ENCODE results near the gene HSPG2. TPM values are rescaled to one million over a fixed set of nuclear protein-coding genes. Genes with fewer than 3 reads are reported as not detected.

The HSPG2 gene
- polyA plus RNA-seq, 2 donors, result 37.6 to 55.0 TPM

DNA sequence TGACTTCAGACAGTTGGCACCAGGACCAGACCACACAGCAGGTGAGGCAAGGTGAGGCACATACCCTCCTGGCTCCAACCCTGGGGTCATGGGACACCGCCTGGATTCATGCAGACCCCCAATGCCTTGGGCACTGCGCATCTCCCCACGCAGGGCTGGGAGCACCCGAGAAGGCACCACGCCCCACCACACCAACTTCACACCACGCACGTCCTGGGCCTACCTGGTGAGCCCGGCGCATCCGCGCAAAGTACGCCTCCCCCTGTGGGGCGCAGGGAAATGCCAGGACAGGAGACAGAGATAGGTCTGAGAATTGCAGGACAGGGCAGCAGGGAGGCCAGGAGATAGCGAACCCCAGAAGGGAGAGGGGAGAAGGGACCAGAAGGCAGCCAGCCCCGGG, 66.5 kb downstream of the HSPG2 start:
- Histone ChIP-seq H3K27ac (ENCODE audit: low read depth in 2 of 2, low read length in 1 of 2) (peak overlapping the region in 1 of 2 donors; percentile 49), H3K4me1 (ENCODE audit: control insufficient read depth in 2 of 2, insufficient read depth in 2 of 2, low read length in 1 of 2) (peaks cover 12 to 15% of the 10 kb centered on the region in 2 donors), H3K27me3 (ENCODE audit: control insufficient read depth in 1 of 2, insufficient read depth in 2 of 2, low read length in 2 of 2) (no peaks in the 10 kb centered on the region), H3K36me3 (ENCODE audit: control insufficient read depth in 2 of 2, insufficient read depth in 2 of 2, low read length in 1 of 2) (peaks cover 11 to 31% of the 10 kb centered on the region in 2 donors), H3K9me3 (ENCODE audit: control insufficient read depth in 2 of 2, insufficient read depth in 1 of 2, low read depth in 1 of 2, low read length in 1 of 2) (no peaks in the 10 kb centered on the region), H3K4me3 (ENCODE audit: low read depth in 1 of 2, low read length in 2 of 2) (no peak overlapping the region)
- WGBS, 2 donors, result 82 to 90% methylated on average over 15 of the region's 15 CpGs

DNA sequence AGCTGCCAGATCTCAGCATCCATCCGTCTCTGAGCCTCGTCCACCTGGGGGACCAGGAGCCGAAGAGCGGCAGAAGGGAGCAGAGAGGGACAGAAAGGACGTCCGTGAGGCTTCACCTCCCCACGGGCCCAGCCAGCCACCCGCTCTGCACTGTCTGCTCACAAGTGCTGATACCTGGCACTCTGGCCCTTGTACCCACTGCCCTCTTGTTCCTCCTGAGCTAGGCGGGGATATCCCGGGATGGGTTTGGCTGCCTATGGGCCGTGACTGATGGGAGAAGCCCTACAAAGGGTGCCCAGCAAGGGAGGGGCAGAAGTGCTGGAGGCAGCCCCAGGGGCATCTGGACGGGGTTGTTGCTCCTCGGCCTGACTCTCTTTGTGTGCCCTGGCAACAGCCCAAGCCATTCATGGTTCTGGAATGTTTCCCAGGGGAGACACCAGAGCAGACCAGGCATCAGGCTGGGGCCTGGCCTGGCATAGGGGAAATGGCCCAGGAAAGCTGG, 67.4 kb downstream of the HSPG2 start:
- 42 to 60% methylated on average over 13 of the region's 13 CpGs for WGBS, 2 donors
- Histone ChIP-seq H3K36me3 (ENCODE audit: control insufficient read depth in 2 of 2, insufficient read depth in 2 of 2, low read length in 1 of 2) (peaks cover 8 to 29% of the 10 kb centered on the region in 2 donors), H3K4me3 (ENCODE audit: low read depth in 1 of 2, low read length in 2 of 2) (no peak overlapping the region), H3K9me3 (ENCODE audit: control insufficient read depth in 2 of 2, insufficient read depth in 1 of 2, low read depth in 1 of 2, low read length in 1 of 2) (no peaks in the 10 kb centered on the region), H3K27ac (ENCODE audit: low read depth in 2 of 2, low read length in 1 of 2) (peak overlapping the region; percentile 49 to 79), H3K27me3 (ENCODE audit: control insufficient read depth in 1 of 2, insufficient read depth in 2 of 2, low read length in 2 of 2) (no peaks in the 10 kb centered on the region), H3K4me1 (ENCODE audit: control insufficient read depth in 2 of 2, insufficient read depth in 2 of 2, low read length in 1 of 2) (peaks cover 12 to 15% of the 10 kb centered on the region in 2 donors)

DNA sequence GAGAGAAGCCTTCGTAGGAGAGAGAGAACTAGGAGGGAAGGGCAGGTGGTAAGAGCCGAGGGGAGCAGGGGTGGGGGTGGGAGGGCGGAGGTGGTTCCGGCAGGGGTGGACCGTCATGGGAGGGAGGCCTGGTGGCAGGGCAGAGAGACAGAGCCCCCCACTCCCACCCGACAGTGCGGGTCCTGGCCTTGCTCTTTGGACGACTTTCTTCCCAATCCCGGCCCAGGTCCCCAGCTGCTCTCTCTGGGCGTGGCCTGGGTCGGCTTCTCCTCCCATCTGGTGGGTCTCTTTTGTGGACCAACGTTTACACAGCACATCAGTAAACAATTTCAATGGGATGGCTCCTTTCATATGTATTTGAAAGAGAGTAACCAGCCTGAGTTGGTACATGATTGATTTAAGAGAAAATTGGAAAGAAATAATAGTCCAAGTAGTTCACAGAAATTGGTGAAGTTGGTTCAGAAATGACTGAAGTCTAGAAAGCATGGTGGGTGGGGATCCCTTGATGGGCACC, 68.1 kb downstream of the HSPG2 start:
- H3K27ac ChIP-seq (ENCODE audit: low read depth in 2 of 2, low read length in 1 of 2), result peak overlapping the region; percentile 43 to 49
- WGBS, 2 donors, result 81 to 86% methylated on average over 11 to 12 of the region's 12 CpGs

DNA sequence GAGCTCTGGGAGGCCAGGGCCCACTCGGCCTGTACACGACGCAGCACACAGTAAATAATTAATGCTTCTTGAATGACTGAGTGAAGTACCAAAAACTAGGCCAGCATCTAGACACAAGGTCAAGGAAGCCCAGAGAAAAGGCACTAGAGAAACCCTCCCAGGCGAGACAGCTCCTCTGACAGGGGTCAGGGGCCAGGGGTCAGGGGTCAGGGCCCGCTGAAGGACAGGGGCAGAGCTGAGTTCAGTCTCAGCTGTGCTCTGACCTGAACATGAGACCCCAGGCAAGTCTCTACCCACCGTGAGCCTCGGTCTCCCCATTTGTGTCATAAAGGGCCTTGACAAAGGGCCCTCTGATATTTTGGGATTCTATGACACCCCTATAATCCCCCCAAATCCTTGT, 68.6 kb downstream of the HSPG2 start:
- Histone ChIP-seq H3K4me1 (ENCODE audit: control insufficient read depth in 2 of 2, insufficient read depth in 2 of 2, low read length in 1 of 2) (peaks cover 12 to 15% of the 10 kb centered on the region in 2 donors), H3K36me3 (ENCODE audit: control insufficient read depth in 2 of 2, insufficient read depth in 2 of 2, low read length in 1 of 2) (peaks cover 4 to 31% of the 10 kb centered on the region in 2 donors), H3K4me3 (ENCODE audit: low read depth in 1 of 2, low read length in 2 of 2) (no peak overlapping the region), H3K9me3 (ENCODE audit: control insufficient read depth in 2 of 2, insufficient read depth in 1 of 2, low read depth in 1 of 2, low read length in 1 of 2) (no peaks in the 10 kb centered on the region), H3K27ac (ENCODE audit: low read depth in 2 of 2, low read length in 1 of 2) (peak overlapping the region in 1 of 2 donors; percentile 18), H3K27me3 (ENCODE audit: control insufficient read depth in 1 of 2, insufficient read depth in 2 of 2, low read length in 2 of 2) (no peaks in the 10 kb centered on the region)
- WGBS, 2 donors, result 86 to 90% methylated on average over 7 of the region's 7 CpGs

More for the DNA sequence above, 68.1 kb downstream of the HSPG2 start:
- peaks cover 12 to 15% of the 10 kb centered on the region in 2 donors for H3K4me1 ChIP-seq (ENCODE audit: control insufficient read depth in 2 of 2, insufficient read depth in 2 of 2, low read length in 1 of 2)
- H3K36me3 ChIP-seq (ENCODE audit: control insufficient read depth in 2 of 2, insufficient read depth in 2 of 2, low read length in 1 of 2), result peaks cover 8 to 29% of the 10 kb centered on the region in 2 donors
- no peaks in the 10 kb centered on the region for H3K9me3 ChIP-seq (ENCODE audit: control insufficient read depth in 2 of 2, insufficient read depth in 1 of 2, low read depth in 1 of 2, low read length in 1 of 2)
- no peak overlapping the region for H3K4me3 ChIP-seq (ENCODE audit: low read depth in 1 of 2, low read length in 2 of 2)
- H3K27me3 ChIP-seq (ENCODE audit: control insufficient read depth in 1 of 2, insufficient read depth in 2 of 2, low read length in 2 of 2), result no peaks in the 10 kb centered on the region

DNA sequence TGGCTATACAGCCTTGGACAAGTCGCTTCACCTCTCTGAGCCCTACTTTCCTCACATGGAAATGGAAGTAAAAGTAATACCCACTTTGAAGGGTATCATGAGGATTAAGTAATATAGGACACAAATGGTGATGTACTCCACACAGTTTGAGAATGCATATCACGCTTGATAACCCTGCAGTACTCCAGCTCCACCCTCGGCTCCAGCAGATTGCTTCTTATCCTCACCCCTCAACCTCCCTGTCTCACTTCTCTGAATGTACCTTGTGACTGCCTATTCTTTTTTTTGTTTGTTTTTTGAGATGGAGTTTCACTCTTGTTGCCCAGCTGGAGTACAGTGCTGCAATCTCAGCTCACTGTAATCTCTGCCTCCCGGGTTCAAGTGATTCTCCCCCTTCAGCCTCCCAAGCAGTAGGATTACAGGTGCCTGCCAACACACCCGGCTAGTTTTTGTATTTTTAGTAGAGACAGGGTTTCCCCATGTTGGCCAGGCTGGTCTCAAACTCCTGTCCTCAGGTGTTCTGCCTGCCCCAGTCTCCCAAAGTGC, 69.6 kb downstream of the HSPG2 start:
- Histone ChIP-seq H3K27me3 (ENCODE audit: control insufficient read depth in 1 of 2, insufficient read depth in 2 of 2, low read length in 2 of 2) (no peaks in the 10 kb centered on the region), H3K27ac (ENCODE audit: low read depth in 2 of 2, low read length in 1 of 2) (no peak overlapping the region), H3K4me3 (ENCODE audit: low read depth in 1 of 2, low read length in 2 of 2) (no peak overlapping the region), H3K4me1 (ENCODE audit: control insufficient read depth in 2 of 2, insufficient read depth in 2 of 2, low read length in 1 of 2) (peaks cover 12 to 15% of the 10 kb centered on the region in 2 donors), H3K36me3 (ENCODE audit: control insufficient read depth in 2 of 2, insufficient read depth in 2 of 2, low read length in 1 of 2) (peaks cover 0 to 27% of the 10 kb centered on the region in 2 donors), H3K9me3 (ENCODE audit: control insufficient read depth in 2 of 2, insufficient read depth in 1 of 2, low read depth in 1 of 2, low read length in 1 of 2) (no peaks in the 10 kb centered on the region)
- WGBS, 2 donors, result 75 to 86% methylated on average over 5 of the region's 5 CpGs

DNA sequence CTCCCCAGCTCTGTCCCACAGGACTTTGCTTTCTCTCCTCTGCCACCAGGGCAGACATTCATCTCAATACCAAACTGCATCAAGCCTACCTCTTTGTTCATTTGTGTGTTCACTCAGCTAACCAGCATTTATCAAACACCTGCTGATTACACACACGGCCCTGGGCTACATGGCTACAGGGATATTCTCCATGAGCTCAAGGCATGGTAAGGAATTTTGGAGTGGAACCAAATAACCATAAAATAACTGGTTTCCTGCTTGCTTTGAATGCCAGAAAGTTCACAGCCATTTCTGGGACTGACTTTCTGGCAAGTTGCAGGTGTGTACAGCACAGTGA, 70.4 kb downstream of the HSPG2 start:
- no peaks in the 10 kb centered on the region for H3K9me3 ChIP-seq (ENCODE audit: control insufficient read depth in 2 of 2, insufficient read depth in 1 of 2, low read depth in 1 of 2, low read length in 1 of 2)
- H3K4me1 ChIP-seq (ENCODE audit: control insufficient read depth in 2 of 2, insufficient read depth in 2 of 2, low read length in 1 of 2), result peaks cover 12 to 19% of the 10 kb centered on the region in 2 donors
- no peak overlapping the region for H3K27ac ChIP-seq (ENCODE audit: low read depth in 2 of 2, low read length in 1 of 2)
- peaks cover 0 to 22% of the 10 kb centered on the region in 2 donors for H3K36me3 ChIP-seq (ENCODE audit: control insufficient read depth in 2 of 2, insufficient read depth in 2 of 2, low read length in 1 of 2)
- 44 to 47% methylated on average over 1 of the region's 1 CpG for WGBS, 2 donors
- H3K27me3 ChIP-seq (ENCODE audit: control insufficient read depth in 1 of 2, insufficient read depth in 2 of 2, low read length in 2 of 2), result no peaks in the 10 kb centered on the region
- no peak overlapping the region for H3K4me3 ChIP-seq (ENCODE audit: low read depth in 1 of 2, low read length in 2 of 2)

DNA sequence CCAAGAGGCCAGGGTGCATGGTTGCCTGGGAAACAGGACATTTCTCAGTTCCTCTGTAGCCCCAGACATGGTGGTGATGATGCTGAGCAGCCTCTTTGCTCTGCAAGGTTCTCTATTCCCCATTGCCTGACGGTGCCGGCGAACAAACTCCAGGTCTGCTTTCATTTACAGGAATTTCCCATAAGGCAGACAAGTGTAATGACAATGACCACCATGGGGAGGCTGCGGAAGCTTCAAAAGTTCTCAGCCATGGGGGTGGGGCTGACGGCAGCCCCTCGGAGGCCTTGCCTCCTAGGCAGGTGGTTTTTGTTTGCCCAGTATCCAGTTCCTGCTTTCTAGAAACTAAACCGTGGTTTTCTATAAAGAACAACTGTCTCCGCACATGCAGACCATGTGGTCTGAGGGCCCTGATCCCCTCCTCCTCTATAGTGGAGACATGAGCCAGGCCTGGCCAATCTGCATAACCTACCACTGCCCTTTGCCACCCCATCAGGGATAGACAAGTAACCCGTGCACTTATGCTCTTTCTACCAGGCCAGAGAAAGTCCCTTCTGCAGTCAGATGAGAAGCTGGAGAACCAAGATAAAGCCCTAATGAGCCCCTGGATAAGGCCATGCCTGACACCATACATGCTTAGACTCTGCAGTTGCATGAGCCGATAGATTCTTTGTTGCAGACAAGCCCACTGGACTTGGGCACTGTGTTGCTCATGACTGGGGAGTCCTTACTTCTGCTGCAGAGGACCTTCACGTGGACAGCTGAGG, 71.0 kb downstream of the HSPG2 start:
- peaks cover 12 to 20% of the 10 kb centered on the region in 2 donors for H3K4me1 ChIP-seq (ENCODE audit: control insufficient read depth in 2 of 2, insufficient read depth in 2 of 2, low read length in 1 of 2)
- H3K36me3 ChIP-seq (ENCODE audit: control insufficient read depth in 2 of 2, insufficient read depth in 2 of 2, low read length in 1 of 2), result peaks cover 0 to 22% of the 10 kb centered on the region in 2 donors
- no peaks in the 10 kb centered on the region for H3K9me3 ChIP-seq (ENCODE audit: control insufficient read depth in 2 of 2, insufficient read depth in 1 of 2, low read depth in 1 of 2, low read length in 1 of 2)
- H3K27ac ChIP-seq (ENCODE audit: low read depth in 2 of 2, low read length in 1 of 2), result no peak overlapping the region
- no peak overlapping the region for H3K4me3 ChIP-seq (ENCODE audit: low read depth in 1 of 2, low read length in 2 of 2)
- WGBS, 2 donors, result 72 to 74% methylated on average over 11 of the region's 11 CpGs
- H3K27me3 ChIP-seq (ENCODE audit: control insufficient read depth in 1 of 2, insufficient read depth in 2 of 2, low read length in 2 of 2), result no peaks in the 10 kb centered on the region

DNA sequence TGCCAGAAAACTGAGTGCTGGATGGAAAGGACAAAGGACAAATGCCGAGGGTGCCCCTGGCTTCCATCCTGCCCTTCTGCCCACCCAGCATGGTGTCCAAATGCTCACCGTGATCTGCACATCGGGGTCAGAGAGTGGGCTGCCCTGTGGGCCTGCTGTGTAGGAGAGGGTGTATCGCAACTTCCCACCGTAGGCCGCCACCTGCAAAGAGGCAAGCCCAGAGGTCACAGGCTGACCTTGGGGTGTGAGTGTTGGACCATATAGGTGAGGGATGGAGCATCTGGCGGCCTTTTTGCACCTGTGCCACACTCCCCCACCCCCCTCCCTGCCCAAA, 71.5 kb downstream of the HSPG2 start:
- Histone ChIP-seq H3K36me3 (ENCODE audit: control insufficient read depth in 2 of 2, insufficient read depth in 2 of 2, low read length in 1 of 2) (peaks cover 0 to 19% of the 10 kb centered on the region in 2 donors), H3K27me3 (ENCODE audit: control insufficient read depth in 1 of 2, insufficient read depth in 2 of 2, low read length in 2 of 2) (no peaks in the 10 kb centered on the region), H3K27ac (ENCODE audit: low read depth in 2 of 2, low read length in 1 of 2) (no peak overlapping the region), H3K4me3 (ENCODE audit: low read depth in 1 of 2, low read length in 2 of 2) (no peak overlapping the region), H3K9me3 (ENCODE audit: control insufficient read depth in 2 of 2, insufficient read depth in 1 of 2, low read depth in 1 of 2, low read length in 1 of 2) (no peaks in the 10 kb centered on the region), H3K4me1 (ENCODE audit: control insufficient read depth in 2 of 2, insufficient read depth in 2 of 2, low read length in 1 of 2) (peaks cover 10 to 16% of the 10 kb centered on the region in 2 donors)
- WGBS, 2 donors, result 90 to 95% methylated on average over 7 of the region's 7 CpGs

DNA sequence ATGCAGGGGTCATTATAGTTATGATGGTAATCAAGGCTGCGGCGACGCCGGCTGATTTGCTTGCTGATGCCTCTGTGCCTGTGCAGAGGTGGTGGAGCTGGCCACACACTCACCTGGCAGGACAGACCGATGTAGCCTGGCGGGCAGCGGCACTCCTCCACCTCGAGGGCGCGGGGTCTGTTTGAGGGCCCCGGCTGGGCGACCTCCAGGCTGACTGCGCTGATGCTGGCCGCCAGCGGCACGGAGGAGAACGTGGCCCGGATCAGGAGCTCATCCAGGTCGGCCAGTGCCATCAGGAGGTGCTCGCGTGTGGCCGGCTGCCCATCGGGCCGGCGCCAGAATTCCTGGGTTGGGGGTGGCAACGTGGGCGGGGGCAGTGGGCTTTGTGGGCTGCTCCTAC, 72.4 kb downstream of the HSPG2 start:
- Histone ChIP-seq H3K9me3 (ENCODE audit: control insufficient read depth in 2 of 2, insufficient read depth in 1 of 2, low read depth in 1 of 2, low read length in 1 of 2) (no peaks in the 10 kb centered on the region), H3K27ac (ENCODE audit: low read depth in 2 of 2, low read length in 1 of 2) (no peak overlapping the region), H3K4me1 (ENCODE audit: control insufficient read depth in 2 of 2, insufficient read depth in 2 of 2, low read length in 1 of 2) (peaks cover 3 to 9% of the 10 kb centered on the region in 2 donors), H3K36me3 (ENCODE audit: control insufficient read depth in 2 of 2, insufficient read depth in 2 of 2, low read length in 1 of 2) (peaks cover 0 to 20% of the 10 kb centered on the region in 2 donors), H3K27me3 (ENCODE audit: control insufficient read depth in 1 of 2, insufficient read depth in 2 of 2, low read length in 2 of 2) (no peaks in the 10 kb centered on the region), H3K4me3 (ENCODE audit: low read depth in 1 of 2, low read length in 2 of 2) (no peak overlapping the region)
- WGBS, 2 donors, result 89 to 92% methylated on average over 27 of the region's 27 CpGs

All from esophagus (tissue), 2 donors.